Activated T-cell treated with anti-CD3 and anti-CD28 coated beads, Interleukin-2, amount 50 U/mL, for 48 hours (primary cell): Measurements from ENCODE around the gene MT3.
A peak's percentile ranks its signal among the peaks of the same experiment; 100 is the strongest.
"Not testable (repeated sequence)": the region's sequence is repeated elsewhere in the genome, so short reads cannot be mapped to it uniquely, and the experiment has no call there.

Experiments
- DNase-seq, 2 experiments: peaks; one replicate each; pipeline ENCODE4 v3.0.0-alpha.2; 2020

The MT3 gene

DNA sequence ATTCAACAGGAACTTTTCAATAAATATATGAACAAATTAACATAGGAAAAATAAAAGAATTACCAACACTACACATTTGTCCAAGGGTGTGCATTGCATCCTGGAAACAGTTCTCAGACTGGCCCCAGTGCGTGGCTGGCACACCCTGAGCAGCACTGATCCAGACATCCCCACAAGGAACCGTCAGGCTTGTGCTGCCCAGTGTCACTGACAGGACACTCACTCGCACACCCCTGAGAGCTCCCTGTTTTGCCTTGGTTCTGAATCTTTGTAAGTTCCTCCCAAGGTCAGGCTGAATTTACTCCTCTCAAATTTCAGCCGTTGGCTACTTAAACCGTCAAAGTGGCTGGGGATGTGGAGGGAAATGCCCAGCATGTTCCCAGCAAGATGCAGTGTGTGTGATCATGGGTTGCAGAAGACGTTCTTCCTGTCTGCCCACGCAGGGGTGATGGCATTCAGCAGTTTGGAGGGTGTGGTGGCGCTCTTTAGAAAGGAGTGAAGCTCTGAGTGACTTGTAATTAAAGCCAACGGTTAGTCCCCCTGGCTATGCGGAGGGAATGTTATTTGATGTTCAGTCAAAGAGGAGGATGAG lies 20.8 kb downstream of the MT3 start:
- peak; percentile 83 to 85 for DNase-seq

DNA sequence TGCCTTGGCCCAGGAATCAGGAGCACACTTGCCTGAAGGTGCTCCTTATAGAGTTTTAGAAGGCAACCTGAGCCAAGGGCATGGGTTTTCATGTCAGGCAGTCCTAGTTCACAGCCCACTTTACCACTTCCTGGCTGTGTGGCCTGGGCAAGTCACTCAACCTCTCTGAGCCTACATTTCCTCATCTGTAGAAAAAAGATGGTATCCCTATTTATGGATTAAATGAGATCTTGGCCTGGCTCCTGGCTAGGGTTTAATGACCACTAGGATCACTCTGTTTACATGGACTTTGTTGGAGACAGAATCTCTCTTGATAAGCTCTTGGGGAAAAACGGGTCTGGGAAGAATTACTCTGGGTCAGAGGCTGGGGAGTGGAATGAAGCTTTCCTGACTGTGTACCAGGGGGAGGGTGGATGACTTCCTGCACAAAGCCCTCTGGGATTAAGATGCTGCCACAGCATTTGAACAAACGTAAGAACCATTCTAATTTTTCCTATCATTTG lies 21.3 kb downstream of the MT3 start:
- no peak for DNase-seq

DNA sequence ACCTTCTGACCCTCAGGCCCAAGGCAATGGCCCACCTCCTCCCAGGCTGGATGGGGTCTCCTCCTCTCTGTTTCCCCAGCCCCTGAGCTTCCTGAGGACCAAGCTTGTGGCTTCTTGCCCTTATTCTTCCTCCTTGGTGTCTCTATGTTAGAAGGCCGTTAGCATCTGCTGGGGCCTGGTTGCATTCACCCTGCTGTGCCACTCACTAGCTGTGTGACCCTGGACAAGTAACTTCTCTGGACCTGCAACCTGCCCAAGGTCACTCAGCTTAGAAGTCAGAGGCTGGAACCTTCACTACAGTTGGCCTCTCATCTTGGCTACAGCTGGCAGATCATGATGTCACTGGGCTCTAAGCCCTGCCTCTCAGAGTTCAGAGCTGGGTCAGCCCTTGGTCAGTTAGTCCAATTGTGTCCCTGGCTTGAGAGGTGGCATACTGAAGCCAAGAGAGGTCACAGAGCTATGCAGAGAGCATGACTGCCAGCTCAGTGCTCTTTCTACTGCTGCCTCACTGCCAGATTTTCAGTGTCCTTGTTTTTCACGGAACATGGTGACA lies 22.0 kb downstream of the MT3 start:
- peak in 1 of 2 experiments; percentile 32 for DNase-seq

DNA sequence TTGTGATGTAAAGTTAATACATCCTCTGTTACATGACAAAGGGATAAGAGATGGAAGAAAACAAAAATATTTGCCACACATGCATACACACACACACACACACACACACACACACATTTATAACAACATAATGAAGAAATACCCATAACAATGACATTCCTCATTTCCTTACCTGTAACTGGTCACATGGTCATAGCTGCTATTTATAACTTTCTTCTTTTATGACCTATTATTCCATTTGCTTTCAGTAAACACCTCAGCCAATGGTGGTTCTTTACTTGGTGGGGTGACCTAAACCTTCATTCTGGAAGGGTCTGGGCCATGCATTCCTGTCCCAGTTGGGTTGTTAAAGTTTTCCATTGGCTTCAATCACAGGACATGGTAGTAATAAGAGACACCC lies 24.4 kb downstream of the MT3 start:
- DNase-seq = no peak

DNA sequence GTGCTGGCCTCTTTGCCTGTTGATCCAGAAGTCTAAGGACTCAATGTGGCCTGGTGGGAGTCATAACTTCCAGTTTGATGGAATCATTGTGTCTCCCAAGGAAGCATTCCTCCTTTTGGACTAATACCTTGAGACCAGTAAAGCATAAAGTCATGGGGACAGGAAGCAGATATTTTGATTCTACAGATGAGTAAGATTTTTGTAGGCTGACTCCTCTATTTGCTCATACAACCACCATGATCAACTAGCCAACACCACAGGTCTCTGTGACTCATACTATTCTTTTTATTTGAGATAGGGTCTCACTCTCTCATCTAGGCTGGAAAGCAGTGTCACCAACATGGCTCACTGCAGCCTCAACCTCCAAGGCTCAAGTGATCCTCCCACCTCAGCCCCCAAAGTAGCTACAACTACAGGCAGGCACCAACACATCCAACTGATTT lies 25.2 kb downstream of the MT3 start:
- DNase-seq = peak in 1 of 2 experiments; percentile 64

DNA sequence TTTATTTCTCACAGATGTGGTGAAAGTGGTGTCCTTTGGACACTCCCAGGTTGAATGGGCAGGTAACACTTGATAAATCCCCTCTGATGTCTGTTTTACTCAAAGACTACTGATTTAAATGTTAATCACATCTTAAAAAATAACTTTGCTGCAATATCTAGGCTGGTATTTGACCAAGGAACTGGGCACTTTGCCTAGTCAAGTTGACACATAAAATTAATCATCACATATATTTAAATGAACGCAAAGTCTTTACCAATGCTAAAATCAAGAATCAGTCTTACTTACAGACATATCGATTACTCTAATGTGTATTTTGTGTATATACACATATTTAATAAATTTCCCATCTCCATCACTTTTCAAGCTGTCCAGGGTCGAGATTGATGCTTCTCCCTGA lies 26.0 kb downstream of the MT3 start:
- DNase-seq = no peak

DNA sequence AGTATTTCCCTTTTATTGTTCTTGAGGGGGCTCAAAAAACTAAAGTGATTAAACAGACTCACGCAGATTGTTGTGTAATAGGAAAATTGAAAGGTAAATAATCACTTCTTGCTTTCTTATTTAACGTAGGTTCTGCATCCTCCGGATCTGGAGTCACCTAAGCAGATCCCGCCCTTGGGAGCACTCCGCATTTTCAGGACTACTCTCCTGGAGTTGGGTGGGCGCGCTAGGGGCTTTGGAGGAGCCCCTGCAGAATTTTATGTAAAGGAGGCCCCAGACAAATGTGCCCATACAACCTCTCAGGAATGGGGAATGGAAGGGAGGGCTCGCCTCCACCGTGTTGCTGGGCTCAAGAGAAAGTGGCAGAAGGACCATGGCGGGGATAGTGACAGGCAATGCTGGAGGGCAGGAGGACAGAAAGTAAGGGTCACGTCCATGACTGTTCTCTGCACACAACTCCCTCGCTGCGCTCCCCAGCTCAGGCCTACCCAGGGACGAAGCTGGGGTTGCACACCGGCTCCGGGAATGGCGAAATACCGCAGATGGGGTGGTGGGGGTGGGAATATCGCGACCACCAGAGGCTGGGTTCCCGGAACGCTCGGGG lies 27.4 kb downstream of the MT3 start:
- DNase-seq = no peak

DNA sequence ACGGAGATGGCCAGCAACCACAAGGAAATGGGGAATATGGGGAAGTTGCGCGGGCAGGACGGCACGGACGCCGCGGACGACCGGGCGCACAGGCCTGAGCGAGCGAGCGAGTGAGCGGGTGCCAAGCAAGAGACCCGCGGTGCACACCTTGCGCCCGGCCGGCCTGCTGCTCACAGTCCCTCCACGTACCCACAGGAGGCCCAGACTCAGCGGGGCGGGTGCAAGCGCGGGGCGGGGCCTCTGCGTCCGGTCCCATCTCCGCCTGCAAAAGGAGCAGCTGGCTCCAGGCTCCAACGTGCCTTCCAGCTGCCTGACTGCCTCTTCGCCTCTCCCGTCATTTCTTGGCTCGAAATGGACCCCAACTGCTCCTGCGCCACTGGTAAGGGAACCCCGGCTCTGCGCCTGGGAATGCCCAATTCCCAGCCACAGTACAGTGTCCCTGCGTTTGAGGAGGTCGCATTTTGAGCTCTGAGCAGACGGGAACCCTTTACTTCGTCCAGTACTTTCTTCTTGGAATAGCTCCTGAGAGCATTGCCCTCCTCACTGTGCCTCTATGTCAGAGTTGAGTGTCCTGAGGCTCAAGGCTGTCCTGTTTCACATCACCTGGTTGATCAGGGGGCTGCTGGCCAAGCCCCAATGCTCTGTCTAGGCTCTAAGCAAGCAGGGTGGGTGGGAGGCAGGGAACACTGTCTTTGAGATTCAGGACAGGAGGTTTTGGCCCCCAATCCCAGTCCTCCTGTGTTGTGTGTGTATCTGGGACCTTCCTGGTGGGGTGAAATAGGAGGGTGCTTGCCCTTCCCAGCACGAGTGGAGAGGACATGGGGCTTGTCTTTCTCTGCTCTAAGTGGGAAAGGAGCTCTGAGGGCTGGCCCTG lies 28.1 kb downstream of the MT3 start:
- peak; percentile 67 to 77 for DNase-seq

DNA sequence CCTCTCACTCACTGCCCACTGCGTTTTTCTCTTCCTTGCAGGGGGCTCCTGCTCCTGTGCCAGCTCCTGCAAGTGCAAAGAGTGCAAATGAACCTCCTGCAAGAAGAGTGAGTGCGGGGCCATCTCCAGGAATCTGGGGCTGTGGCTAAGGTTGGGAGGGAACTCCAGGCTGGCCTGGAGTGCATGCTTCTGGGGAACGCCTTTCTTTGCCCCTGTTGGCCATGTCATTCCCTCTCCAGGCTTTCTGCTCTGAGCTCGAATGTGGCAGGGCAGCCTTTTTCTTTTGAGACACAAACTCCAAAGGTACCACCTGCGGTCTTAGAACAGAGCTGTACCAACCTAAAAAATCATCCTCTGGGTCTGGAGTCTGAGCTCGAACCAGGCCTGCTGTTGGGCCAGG lies 28.8 kb downstream of the MT3 start:
- DNase-seq = no peak

DNA sequence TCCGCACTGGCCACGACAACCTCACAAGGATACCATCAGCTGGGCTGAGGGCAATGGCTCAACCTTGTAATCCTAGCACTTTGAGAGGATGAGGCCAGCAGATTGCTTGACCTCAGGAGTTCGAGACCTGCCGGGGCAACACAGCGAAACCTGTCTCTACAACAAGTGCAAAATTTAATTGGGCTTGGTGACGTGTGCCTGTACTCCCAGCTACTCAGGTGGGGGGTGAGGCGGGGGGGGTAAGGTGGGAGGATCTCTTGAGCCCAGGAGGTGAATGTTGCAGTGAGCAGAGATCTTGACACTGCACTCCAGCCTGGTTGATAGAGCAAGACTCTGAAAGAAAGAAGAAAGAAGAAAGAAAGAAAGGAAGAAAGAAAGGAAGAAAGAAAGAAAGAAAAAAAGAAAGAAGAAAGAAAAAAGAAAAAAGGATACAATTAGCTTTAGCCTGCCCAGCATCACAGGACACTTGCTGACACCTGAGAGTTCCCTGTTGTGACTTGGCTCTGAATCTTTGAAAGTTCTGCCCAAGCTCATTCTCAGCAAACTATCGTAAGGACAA lies 31.1 kb downstream of the MT3 start:
- no peak for DNase-seq

DNA sequence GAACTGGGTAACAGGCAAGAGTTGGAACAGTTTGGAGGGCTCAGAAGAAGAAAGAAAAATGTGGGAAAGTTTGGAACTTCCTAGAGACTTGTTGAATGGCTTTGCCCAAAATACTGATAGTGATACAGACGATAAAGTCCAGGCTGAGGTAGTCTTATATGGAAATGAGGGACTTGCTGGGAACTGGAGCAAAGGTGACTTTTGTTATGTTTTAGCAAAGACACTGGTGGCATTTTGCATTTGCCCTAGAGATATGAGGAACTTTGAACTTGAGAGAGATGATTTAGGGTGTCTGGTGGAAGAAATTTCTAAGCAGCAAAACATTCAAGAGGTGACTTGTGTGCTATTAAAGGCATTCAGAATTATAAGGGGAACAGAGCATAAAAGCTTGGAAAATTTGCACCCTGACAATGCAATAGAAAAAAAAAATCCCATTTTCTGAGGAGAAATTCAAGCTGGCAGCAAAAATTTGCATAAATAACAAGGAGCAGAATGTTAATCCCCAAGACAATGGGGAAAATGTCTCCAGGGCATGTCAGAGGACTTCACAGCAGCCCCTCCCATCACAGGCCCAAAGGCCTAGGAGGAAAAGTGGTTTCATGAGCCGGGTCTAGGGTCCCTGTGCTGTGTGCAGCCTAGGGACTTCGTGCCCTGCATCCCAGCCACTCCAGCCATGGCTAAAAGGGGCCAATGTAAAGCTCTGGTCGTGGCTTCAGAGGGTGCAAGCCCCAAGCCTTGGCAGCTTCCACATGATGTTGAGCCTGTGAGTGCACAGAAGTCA lies 32.5 kb downstream of the MT3 start:
- DNase-seq = not testable (repeated sequence)

DNA sequence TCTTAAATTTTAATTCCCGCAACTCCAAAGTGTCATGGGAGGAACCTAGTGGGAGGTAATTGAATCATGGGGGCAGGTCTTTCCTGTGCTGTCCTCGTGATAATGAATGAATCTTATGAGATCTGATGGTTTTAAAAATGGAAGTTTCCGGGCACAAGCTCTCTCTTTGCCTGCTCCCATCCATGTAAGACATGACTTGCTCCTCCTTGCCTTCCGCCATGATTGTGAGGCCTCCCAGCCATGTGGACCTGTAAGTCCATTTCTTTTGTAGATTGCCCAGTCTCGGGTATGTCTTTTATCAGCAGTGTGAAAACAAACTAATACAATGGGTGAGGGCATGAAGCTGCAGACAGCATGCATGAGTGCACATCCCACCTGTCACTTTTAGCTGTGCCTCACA lies 33.9 kb downstream of the MT3 start:
- DNase-seq = not testable (repeated sequence)

DNA sequence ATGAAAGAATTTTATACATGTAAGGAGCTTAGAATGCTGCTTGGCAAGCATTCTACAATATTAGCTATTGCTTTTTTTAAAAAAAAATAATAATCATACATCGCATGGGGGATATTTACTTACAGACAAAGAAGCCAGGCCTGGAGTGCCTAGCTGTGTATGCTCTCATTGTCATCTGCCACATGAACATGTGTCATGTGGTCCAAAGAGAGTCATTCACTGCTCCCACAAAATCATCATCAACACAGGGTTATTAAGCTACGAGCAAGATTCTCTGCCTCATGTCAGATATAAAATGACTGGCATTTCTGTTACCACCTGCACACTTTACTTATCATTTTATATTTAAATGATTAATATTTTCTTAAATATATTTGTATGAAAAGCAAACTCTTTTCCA lies 34.3 kb downstream of the MT3 start:
- DNase-seq = no peak

DNA sequence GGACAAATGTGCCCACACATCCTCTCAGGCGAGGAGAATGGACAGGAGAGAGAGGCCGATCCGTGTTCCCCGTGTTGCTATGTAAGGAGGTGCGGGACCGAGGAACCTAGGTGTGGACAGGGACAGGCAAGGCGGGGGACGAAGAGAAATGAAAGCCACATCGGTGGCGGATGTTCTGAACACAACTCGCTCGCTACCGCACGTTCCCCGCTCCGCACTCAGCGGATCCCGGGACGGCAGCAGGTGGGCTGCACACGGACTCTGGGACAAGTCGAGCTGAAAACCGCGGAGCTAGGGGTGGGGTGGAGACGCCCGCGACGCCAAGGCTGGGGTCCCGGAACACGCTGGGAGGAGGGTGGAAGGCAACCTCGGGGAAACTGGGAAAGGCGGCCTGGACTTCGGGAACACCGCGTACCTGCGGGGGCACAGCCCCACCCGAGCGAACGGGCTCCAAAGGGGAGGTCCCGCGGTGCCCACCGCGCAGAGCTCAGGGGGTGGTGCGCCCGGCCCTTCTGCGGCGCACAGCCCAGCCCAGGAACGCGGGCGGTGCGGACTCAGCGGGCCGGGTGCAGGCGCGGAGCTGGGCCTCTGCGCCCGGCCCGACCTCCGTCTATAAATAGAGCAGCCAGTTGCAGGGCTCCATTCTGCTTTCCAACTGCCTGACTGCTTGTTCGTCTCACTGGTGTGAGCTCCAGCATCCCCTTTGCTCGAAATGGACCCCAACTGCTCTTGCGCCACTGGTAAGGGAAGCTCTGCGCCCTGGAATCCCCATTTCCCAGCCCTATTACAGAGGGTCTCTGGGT lies 36.0 kb downstream of the MT3 start, which contains the start of gene MT1E:
Gene MT1E (plus strand): TSS at position 642 of the 803 bp plus-strand sequence. CDS start 71 bp downstream, at position 713.
- DNase-seq = peak; percentile 73 to 81

DNA sequence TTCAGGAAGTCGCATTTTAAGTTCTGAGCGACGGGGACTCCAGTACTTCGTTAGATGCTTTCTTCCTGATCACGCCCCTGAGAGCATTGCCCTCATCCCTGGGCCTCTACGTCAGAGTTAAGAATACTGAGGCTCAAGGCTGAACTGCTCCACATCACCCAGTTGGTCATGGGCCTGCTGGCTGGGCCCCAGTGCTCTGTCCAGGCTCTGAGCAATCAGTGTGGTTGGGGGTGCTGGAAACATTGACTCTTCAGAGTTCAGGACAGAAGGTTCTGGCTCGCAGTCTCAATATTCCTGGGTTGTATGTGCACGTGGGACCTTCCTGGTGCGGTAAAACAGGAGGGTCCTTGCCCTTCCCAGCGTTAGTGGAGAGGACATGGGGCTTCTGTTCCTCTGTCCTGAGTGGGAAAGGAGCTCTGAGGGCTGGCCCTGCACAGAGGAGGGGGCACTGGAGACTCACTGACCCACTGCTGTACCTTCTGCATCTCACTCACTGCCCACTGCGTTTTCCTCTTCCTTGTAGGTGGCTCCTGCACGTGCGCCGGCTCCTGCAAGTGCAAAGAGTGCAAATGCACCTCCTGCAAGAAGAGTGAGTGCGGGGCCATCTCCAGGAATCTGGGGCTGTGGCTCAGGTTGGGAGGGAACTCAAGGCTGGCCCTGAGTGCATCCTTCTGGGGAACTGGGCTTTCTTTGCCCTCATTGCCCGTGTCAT lies 36.8 kb downstream of the MT3 start:
- DNase-seq = no peak

DNA sequence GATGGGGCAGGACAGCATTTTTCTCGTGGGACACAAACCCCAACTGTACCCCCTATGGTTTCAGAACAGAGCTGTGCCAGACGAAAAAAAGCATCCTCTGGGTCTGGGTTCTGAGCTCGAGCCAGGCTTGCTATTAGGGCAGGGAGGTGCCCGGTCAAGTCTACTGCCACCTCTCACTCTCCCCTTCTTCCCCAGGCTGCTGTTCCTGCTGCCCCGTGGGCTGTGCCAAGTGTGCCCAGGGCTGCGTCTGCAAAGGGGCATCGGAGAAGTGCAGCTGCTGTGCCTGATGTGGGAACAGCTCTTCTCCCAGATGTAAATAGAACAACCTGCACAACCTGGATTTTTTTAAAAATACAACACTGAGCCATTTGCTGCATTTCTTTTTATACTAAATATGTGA lies 37.4 kb downstream of the MT3 start:
- DNase-seq = no peak

DNA sequence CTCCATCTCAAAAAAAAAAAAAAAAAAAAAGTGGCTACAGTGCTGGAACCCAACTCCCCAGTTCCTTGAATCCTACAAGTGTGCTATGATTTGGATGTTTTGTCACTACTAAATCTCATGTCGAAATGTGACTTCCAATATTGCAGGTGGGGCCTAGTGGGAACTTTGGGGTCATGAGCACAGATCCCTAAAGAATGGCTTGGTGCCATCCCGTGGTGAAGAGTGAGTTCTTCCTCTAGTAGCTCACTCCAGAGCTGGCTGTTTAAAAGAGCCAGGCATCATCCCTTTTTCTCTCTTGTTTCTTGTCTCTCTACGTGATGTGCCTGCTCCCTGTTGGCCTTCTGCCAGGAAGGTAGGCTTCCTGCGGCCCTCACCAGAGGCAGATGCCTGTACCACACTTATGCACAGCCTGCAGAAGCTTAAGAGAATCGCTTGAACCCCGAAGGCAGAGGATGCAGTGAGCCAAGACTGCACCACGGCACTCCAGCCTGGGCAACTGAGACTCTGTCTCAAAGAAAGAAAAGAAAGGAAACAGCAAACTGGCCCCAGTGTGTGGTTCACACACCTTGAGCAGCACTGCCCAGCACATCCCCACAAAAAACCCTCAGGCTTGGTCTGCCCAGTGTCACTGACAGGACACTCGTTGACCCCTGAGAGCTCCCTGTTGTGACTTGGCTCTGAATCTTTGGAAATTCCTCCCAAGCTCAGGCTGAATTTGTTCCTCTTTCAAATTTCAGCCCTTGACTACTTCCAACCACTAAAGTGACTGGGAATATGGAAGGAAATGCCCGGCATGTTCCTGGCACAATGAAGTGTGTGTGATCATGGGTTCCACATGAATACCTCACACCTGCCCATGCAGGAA lies 39.4 kb downstream of the MT3 start:
- DNase-seq = no peak

DNA sequence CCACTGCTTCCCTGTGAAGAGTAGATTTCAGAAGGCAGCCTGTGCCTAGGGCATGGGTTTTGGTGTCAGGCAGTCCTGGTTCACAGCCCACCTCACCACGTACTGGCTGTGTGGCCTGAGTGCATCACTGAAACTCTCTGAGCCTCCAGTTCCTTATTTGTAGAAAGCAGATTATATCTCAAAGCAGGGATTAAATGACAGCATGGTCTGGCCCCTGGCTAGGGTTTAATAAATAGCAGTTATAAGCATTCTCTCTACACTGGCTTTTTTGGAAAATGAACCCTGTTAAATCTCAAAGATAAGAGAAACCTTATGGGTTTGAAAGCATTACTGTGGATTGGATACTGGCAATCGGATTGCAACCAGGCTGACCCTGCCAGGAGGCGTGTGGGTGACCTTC lies 40.2 kb downstream of the MT3 start:
- no peak for DNase-seq

DNA sequence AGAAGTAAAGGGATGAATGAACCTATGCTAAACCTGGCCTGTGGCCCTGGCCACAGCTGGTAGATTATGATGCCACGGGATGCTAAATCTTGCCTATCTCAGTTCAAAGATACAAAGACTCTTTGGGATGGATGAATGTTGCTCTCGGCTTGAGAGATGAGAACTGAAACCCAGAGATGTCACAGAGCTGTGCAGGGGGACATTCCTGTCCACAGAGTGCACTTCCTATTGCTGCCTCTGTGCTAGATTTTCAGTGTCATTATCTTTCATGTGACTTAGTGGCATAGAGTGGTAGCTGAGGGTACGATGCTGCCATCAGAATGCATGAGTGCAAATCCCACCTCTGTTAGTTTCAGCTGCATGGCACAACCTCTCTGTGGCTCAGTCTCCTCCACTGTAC lies 40.8 kb downstream of the MT3 start:
- no peak for DNase-seq

DNA sequence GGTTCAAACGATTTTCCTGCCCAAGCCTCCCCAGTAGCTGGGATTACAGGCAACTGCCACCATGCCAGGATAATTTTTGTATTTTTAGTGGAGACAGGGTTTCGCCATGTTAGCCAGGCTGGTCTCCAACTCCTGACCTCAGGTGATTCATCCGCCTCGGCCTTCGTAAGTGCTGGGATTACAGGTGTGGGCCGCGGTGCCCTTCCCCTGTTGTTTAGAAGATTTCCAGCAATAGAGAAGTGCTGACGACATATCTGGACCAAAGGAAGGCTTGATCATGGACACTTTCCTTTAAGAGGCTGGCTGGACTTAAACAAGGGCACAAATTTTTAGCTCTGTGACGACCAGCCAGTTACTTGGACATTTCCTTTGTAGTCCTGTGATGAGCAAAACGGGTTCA lies 41.9 kb downstream of the MT3 start:
- DNase-seq = no peak
